Lower lobe of right lung (tissue), 2 donors: ENCODE measurements around the gene DOCK6. TPM values are rescaled to one million over a fixed set of nuclear protein-coding genes. Genes with fewer than 3 reads are reported as not detected.

ENCODE experiments used
- ATAC-seq, 2 donors: fragments of 200-7000 bp; cut with Tn5 transposase; one replicate each; pipeline ENCODE4 v1.9.1; 2020 to 2022; ENCODE audit warnings: mild to moderate bottlenecking in 2 of 2, moderate library complexity in 2 of 2
- DNase-seq: peaks from one replicate; pipeline ENCODE4 v3.0.0-alpha.2; 2020
- H3K27ac ChIP-seq: fragments of 200-600 bp; one replicate; pipeline ENCODE4 v1.8.0; 2022
- H3K27me3 ChIP-seq: fragments of 200-600 bp; one replicate; pipeline ENCODE4 v1.8.0; 2022; ENCODE audit warnings: low read depth
- H3K36me3 ChIP-seq: fragments of 200-600 bp; one replicate; pipeline ENCODE4 v1.8.0; 2022; ENCODE audit warnings: mild to moderate bottlenecking
- H3K4me1 ChIP-seq: fragments of 200-600 bp; one replicate; pipeline ENCODE4 v1.8.0; 2022
- H3K4me3 ChIP-seq: fragments of 200-600 bp; one replicate; pipeline ENCODE4 v1.8.0; 2022; ENCODE audit warnings: mild to moderate bottlenecking
- H3K9me3 ChIP-seq: fragments of 200-600 bp; one replicate; pipeline ENCODE4 v1.8.0; 2022
- CTCF ChIP-seq: fragments of 200-600 bp; IDR thresholded peaks from one replicate; pipeline ENCODE4 v1.8.0; 2022; ENCODE audit warnings: antibody characterized with exemption, mild to moderate bottlenecking
- intact Hi-C: fragments of 100-400 bp; cut with DNase I; formaldehyde crosslinking; loops from one replicate; pipeline ENCODE4 v1.11.0; 2022
- total RNA-seq: library from RNA; stranded (reverse); fragmentation: NEBNext Ultra II Directional; extraction: Animal tissue kit (Norgen Biotek cat#: 25700); gene quantifications from one replicate; pipeline ENCODE4 v1.2.1, GENCODE V29; 2021
- donor health status: DM: no; HTN: yes; CAD: no; lungs with severe emphysema.

Gene DOCK6
- total RNA-seq, 1 donor from 2014 or later: 106 TPM

DNA sequence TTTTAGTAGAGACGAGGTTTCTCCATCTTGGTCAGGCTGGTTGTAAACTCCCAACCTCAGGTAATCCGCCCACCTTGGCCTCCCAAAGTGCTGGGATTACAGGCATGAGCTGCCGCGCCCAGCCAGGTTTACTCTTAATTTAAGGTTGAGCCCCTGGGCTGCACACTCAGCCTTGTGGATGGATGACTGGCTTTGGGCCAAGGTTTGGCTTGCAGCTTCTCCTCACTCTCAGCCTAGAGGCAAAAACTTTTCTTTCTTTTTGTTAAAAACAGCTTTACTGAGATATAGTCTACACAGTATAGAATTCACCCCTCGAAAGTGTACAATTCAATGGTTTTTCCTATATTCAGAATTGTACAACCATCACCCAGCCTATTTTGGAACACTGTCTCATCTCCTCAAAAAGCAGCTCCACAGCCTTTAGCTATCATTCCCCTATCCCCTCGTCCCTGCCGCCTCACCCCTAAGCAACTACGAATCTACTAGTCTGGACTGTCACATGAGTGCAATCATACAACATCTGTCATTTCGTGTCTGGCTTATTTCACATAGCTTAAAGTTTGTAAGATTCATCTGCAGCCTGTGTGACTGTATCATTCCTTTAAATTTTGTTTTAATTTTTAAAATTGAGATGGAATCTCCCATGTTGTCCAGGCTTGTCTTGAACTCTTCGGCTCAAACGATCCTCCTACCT is 19.2 kb upstream of the DOCK6 start:
- no peak for ATAC-seq
- DNase-seq: no peak
- H3K36me3 ChIP-seq: no peaks in the 10 kb centered on the region
- no peaks in the 10 kb centered on the region for H3K9me3 ChIP-seq
- intact Hi-C loops: no loop called here
- TF ChIP-seq CTCF: no peak
- no peak overlapping the region for H3K4me3 ChIP-seq
- H3K4me1 ChIP-seq: peaks cover 13% of the 10 kb centered on the region
- H3K27ac ChIP-seq: no peak overlapping the region
- peaks cover 6% of the 10 kb centered on the region for H3K27me3 ChIP-seq

DNA sequence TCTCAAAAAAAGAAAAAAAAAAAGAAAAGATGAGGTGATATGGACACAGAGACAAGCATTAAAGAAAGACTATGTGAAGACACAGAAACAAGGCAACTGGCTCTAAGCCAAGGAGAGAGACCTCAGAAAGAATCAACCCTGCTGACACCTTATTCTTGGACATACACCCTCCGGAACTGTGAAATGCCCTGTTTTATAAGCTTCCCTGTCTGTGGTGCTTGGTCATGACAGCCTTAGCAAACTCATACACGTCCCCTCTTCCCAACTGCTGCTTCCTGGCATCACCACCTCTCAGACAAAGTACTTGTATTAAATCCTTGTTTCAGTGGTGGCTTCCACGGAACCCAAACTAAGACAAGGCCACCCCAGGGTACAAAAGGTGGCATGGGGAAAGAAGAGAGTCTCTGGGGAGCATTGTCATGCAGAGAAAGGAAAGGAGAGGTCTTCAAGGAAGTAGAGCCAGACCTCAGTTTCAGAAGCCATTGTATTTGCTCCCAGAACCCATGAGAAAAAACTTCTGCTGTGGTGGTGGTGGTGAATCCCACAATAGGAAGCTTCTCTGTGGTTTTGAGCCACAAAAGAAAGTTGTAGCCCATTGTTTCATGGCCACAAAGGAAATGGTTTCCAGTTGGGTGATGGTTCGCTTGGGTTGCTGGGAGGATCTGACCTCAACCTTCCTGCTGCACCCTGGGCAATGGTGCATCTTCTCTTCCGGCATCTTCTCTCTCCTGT is 17.3 kb upstream of the DOCK6 start:
- ATAC-seq (peak in 1 of 2 donors; percentile 12), DNase-seq (no peak)
- Histone ChIP-seq H3K36me3 (no peaks in the 10 kb centered on the region), H3K4me3 (no peak overlapping the region), H3K9me3 (no peaks in the 10 kb centered on the region), H3K27me3 (peaks cover 6% of the 10 kb centered on the region), H3K27ac (peak overlapping the region; percentile 13), H3K4me1 (peaks cover 6% of the 10 kb centered on the region)
- TF ChIP-seq CTCF: no peak
- intact Hi-C loops: no loop called here

GRCh38 chr19:11278670-11279069 is 16.3 kb upstream of the DOCK6 start:
- TF ChIP-seq CTCF: no peak
- H3K9me3 ChIP-seq: no peaks in the 10 kb centered on the region
- intact Hi-C loops: no loop called here
- peaks cover 6% of the 10 kb centered on the region for H3K4me1 ChIP-seq
- peaks cover 6% of the 10 kb centered on the region for H3K27me3 ChIP-seq
- no peak overlapping the region for H3K27ac ChIP-seq
- H3K4me3 ChIP-seq: no peak overlapping the region
- DNase-seq (no peak), ATAC-seq (peak in 1 of 2 donors; percentile 51)
- H3K36me3 ChIP-seq: no peaks in the 10 kb centered on the region

DNA sequence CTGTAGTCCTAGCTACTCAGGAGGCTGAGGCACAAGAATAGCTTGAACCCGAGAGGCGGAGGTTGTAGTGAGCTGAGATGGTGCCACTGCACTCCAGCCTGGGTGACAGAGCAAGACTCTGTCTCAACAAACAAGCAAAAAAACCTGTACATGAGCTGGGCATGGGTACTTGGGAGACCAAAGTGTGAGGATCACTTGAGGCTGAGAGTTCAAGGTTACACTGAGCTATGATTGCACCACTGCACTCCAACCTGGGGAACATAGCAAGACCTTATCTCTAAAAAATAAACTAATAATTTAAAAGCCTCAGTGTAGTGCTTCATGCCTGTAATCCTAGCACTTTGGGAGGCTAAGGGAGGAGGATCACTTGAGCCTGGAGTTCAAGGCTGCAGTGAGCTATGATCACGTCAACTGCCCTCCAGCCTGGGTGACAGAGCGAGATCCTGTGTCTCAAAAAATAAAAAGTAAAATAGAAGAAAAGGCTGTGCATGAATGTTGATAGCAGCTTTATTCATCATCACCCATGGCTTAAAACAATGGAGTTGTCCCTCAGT is 12.3 kb upstream of the DOCK6 start:
- no peak for TF ChIP-seq CTCF
- no peaks in the 10 kb centered on the region for H3K9me3 ChIP-seq
- ATAC-seq (no peak), DNase-seq (no peak)
- no peaks in the 10 kb centered on the region for H3K36me3 ChIP-seq
- no peaks in the 10 kb centered on the region for H3K27me3 ChIP-seq
- H3K27ac ChIP-seq: no peak overlapping the region
- H3K4me1 ChIP-seq: peaks cover 2% of the 10 kb centered on the region
- intact Hi-C loops: no loop called here
- no peak overlapping the region for H3K4me3 ChIP-seq

GRCh38 chr19:11273989-11274388 is 11.7 kb upstream of the DOCK6 start:
- no peaks in the 10 kb centered on the region for H3K36me3 ChIP-seq
- H3K9me3 ChIP-seq: no peaks in the 10 kb centered on the region
- peaks cover 5% of the 10 kb centered on the region for H3K4me1 ChIP-seq
- H3K27ac ChIP-seq: no peak overlapping the region
- TF ChIP-seq CTCF: no peak
- intact Hi-C loops: no loop called here
- H3K4me3 ChIP-seq: no peak overlapping the region
- no peak for DNase-seq
- ATAC-seq: no peak
- H3K27me3 ChIP-seq: no peaks in the 10 kb centered on the region
